ENCODE results near the gene EEFSEC.

Gene EEFSEC

DNA sequence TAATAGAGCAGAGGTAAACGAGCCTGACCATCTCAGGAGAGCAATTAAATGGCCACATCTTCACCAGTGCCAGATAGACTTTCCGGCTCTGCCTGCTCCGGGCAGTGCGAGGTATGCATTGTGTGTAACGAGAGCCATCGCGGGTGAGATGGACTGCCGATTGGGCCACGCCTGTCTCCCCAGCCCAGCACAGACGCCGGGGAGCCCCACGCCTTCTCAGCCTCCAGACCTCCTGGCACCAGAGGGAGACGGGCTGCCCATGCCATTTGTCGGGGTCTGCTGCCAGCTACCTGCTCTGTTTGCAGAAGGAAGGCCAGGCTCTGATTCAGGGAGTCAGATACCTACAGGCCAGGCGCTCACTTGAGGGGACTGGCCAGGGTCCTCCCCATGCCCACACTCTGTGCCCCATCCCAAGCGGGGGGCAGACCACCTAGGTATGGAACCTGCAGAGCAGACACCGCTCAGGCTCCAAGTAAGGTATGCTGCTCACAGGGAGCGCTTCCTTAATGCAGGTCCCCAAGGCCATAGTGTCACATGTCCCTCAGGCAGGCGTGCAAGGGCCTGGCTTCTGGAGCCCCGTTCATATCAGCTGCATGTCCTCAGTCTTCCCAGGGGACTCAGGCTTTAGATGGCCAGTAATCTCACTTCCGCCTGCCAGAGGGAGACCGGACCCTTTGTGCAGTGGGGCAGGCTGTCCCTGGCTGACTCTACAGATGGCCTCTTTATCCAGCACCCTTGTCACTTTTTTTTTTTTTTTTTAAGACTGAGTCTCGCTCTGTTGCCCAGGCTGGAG lies 251.2 kb downstream of the EEFSEC start:
- no peak for DNase-seq (ENCODE audit: low spot score)
- TF ChIP-seq, protein P1, sequence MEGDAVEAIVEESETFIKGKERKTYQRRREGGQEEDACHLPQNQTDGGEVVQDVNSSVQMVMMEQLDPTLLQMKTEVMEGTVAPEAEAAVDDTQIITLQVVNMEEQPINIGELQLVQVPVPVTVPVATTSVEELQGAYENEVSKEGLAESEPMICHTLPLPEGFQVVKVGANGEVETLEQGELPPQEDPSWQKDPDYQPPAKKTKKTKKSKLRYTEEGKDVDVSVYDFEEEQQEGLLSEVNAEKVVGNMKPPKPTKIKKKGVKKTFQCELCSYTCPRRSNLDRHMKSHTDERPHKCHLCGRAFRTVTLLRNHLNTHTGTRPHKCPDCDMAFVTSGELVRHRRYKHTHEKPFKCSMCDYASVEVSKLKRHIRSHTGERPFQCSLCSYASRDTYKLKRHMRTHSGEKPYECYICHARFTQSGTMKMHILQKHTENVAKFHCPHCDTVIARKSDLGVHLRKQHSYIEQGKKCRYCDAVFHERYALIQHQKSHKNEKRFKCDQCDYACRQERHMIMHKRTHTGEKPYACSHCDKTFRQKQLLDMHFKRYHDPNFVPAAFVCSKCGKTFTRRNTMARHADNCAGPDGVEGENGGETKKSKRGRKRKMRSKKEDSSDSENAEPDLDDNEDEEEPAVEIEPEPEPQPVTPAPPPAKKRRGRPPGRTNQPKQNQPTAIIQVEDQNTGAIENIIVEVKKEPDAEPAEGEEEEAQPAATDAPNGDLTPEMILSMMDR (conservative IDR thresholded peaks at IDR 0.05; ENCODE audit: low read depth), result no peak
- CTCF ChIA-PET, result interaction anchor here (1.0 kb wide), 1 partner anchor 98 kb away, joined by 3 read pairs; no protein-coding TSS in a partner anchor
- POLR2A ChIA-PET (ENCODE audit: low non-redundant PET), result no interaction called here
- H3K27ac ChIP-seq, result no peak overlapping the region

DNA sequence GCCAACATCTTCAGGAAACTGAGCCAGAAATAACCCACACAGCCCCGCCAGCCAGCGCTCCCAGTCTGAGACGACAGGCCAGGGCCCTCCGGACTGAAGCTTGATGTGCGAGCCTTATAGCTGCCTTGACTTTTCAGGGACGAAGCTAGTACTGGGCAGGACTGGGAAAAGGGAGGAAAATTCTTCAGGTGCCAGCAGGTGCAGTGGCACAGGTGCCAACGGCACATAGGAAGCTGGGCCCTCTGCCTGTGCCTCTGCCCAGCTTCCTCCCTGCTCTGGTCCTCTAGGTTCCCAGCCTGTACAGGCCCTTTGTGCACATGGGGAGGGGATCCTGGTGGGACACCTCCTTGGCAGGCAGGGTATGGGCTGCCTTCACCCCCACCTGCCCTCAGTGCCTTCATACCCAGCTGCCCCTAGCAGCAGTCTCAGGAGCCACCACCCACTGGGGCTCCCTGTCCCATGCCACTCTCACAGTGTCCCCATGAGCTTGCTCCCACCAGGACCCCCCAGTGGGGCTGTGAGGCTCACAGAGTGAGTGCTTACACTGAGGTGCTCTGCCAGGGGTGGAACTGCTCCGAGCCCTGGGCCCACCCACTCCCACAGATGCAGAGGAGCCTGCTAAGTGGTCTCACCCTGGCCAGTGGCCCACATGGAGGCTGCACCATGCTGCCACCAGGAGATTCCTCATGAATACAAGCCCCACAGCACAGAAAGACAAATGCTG lies 252.4 kb downstream of the EEFSEC start:
- ChIA-PET POLR2A (ENCODE audit: low non-redundant PET) (no interaction called here), CTCF (interaction anchor here (0.6 to 1.0 kb wide), 2 partner anchors 97 to 216 kb away, joined by 3 read pairs; no protein-coding TSS in a partner anchor)
- TF ChIP-seq, protein P1 (conservative IDR thresholded peaks at IDR 0.05; ENCODE audit: low read depth), result no peak
- DNase-seq (ENCODE audit: low spot score), result no peak
- H3K27ac ChIP-seq, result no peak overlapping the region

DNA sequence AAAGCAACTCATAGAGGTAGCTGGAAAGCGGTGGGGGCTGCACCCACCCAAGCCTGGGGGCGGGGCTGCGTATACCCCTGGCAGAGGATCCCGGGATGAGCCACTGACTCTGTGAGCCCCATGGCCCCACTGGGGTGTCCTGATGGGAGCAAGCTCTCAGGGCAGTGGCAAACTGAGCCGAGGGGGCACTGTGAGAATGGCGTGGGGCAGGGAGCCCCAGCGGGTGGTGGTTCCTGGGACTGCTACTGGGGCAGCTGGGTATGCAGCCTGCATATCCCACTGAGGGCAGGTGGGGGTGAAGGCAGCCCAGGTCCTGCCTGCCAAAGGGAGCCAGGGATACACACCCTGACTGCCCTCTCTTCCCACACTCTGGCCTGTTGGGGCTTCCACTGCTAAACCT lies 254.0 kb downstream of the EEFSEC start:
- TF ChIP-seq, protein P1 (conservative IDR thresholded peaks at IDR 0.05; ENCODE audit: low read depth), result no peak
- H3K27ac ChIP-seq, result no peak overlapping the region
- DNase-seq (ENCODE audit: low spot score), result no peak
- ChIA-PET POLR2A (ENCODE audit: low non-redundant PET) (no interaction called here), CTCF (interaction anchor here (0.7 to 1.0 kb wide), 2 partner anchors 237 to 545 kb away, joined by 3 to 4 read pairs; no protein-coding TSS in a partner anchor)

DNA sequence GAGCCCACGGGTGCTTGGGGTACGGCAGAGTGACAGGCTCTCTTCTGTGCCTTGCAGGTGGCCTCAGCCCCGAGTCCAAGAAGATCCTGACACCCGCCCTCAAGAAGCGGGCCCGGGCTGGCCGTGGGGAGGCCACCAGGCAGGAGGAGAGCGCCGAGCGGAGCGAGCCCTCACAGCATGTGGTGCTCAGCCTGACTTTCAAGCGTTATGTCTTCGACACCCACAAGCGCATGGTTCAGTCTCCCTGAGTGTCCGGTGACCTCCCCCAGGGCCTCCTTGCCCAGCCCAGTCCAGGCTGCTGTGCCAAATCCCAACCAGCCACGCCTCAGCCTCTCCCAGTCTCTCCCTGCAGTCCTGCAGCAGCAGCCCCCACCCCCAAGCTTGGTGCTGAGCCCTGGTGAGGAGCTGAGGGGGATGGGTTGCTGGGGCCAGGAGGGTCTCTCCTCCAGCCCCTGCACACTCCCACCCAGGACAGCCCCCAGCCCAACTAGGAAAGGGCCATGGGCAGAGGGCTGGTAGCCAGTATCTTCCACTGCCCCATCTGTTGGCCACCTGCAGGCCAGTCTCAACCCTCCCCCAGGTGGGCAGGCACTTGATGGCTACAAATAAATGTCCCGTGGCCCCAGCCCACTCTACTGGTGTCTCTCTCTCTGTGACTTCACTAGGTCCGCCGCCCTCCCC lies 254.9 kb downstream of the EEFSEC start:
- TF ChIP-seq, protein P1 (conservative IDR thresholded peaks at IDR 0.05; ENCODE audit: low read depth), result no peak
- ChIA-PET POLR2A (ENCODE audit: low non-redundant PET) (no interaction called here), CTCF (interaction anchor here (0.7 kb wide), 1 partner anchor 544 kb away, joined by 4 read pairs; no protein-coding TSS in a partner anchor)
- no peak for DNase-seq (ENCODE audit: low spot score)
- no peak overlapping the region for H3K27ac ChIP-seq

DNA sequence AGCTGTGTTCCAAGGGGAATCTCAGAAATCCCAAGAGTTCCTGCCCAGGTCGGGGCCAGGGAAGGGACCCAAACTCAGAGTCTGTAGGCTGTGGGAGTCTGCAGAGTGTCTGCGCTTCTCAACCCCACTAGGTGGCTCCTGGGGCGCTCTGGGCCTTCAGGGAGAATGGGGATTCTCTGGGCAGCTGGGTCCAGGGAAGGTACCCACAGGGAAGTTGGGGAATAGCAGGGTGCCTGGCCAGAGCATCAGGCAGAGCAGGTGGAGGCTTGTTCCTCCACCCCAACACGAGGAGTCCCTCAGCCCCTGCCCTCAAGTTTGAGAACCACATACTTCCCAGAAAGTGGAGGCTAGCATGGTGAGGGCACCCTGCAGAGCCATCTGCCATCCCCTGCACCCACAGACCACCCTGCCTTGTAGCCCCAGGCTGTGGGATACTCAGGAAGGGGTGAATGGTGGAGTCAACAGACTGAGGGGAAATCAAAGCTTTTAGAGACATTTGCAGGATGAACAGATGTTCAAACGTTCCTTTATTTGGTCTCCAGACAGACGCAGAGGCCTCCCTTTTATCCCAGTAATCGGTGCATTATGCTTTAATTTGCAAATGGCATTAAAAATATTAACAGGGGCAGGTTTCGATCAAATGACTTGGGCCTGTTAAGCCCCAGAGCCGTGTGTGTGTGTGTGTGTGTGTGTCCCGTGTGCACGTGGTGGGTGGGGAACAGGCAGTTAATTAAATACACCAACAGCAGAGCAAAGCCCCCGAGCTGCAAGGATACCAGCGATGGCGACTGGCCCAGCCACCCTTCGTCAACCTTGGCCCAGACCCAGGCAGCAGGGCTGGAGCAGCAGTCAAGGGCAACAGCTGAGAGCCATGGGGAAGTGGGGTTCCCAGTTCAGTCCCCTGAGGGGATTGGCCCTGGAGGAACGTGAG lies 255.7 kb downstream of the EEFSEC start:
- no peak for DNase-seq (ENCODE audit: low spot score)
- ChIA-PET POLR2A (ENCODE audit: low non-redundant PET) (no interaction called here), CTCF (interaction anchor here (0.6 kb wide), 1 partner anchor 180 kb away, joined by 3 read pairs; no protein-coding TSS in a partner anchor)
- no peak overlapping the region; the same call in 1 of the 2 replicates for H3K27ac ChIP-seq
- TF ChIP-seq, protein P1 (conservative IDR thresholded peaks at IDR 0.05; ENCODE audit: low read depth), result no peak

Data from RWPE1 (cell line).